HG03575 (cell line): Measurements from ENCODE around the gene NPAS1.
"Not testable (repeated sequence)": the region's sequence is repeated elsewhere in the genome, so short reads cannot be mapped to it uniquely, and the experiment has no call there.

Experiments used
- ATAC-seq: cut with Tn5 transposase; IDR thresholded peaks from one replicate; pipeline ENCODE4 v1.9.1; 2021; ENCODE audit not compliant: unreplicated experiment, insufficient number of reproducible peaks, low FRiP score; ENCODE audit errors: extremely low read depth

NPAS1 gene

DNA sequence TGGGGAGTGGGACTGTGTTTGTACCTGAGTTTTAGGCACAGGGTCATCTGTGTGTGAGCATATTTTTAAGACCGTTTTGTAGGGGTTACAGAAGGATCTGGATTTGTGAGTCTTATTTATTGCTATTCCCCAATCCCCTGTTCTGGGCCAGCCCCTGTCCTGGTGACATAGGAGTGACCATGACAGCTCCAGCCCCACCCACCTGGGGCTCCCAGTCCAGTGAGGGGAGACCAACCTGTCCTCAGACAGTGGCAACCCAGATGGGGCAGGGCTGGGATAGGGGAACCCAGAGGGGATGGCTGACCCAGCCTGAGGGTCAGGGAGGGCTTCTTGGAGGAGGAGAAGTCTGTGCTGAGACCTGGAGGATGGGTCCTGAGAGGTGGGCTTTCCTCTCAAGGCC, 18.1 kb downstream of the NPAS1 start:
- ATAC-seq, result no peak

DNA sequence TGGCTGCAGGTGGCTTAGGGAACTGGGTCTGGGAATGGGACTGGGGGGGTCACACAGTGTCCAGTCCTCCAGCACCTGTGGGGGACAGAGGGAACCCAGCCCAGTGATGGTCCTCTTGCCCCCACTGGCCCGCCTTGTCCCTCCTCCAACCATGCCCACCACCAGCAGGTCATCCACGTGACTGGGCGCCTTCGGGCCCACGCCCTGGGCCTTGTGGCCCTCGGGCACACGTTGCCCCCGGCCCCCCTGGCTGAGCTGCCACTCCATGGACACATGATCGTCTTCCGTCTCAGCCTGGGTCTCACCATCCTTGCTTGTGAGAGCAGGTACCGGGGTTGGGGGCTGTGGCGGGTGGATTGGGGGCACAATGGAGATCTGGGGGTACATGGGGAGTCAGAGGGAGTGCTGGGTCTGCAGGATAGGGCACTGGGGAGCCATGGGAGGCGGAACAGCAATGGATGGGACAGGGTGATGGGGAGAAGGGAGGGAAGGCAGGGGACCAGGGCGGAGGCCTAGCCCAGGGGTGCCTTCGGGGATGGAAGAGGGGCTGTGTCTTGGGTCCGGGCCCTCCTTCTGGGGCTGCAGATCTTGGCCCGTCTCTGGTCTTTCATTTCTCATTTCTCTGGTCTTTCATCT, 19.7 kb downstream of the NPAS1 start:
- no peak for ATAC-seq

DNA sequence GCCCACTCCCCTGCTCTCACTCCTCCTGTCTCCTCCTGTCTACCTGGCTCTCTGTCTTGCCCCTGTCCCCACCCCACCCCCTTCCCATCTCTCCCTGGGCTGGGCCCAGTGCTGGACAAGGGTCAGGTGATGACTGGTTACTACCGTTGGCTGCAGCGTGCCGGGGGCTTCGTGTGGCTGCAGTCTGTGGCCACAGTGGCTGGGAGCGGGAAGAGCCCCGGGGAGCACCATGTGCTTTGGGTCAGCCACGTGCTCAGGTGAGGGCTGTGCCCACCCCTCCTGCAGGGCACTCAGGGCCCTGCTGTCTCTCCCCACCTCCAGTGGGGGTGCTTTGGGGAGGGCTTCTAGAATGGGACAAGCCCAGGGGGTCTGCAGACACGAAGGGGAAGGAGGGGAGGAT, 21.2 kb downstream of the NPAS1 start:
- ATAC-seq, result no peak

DNA sequence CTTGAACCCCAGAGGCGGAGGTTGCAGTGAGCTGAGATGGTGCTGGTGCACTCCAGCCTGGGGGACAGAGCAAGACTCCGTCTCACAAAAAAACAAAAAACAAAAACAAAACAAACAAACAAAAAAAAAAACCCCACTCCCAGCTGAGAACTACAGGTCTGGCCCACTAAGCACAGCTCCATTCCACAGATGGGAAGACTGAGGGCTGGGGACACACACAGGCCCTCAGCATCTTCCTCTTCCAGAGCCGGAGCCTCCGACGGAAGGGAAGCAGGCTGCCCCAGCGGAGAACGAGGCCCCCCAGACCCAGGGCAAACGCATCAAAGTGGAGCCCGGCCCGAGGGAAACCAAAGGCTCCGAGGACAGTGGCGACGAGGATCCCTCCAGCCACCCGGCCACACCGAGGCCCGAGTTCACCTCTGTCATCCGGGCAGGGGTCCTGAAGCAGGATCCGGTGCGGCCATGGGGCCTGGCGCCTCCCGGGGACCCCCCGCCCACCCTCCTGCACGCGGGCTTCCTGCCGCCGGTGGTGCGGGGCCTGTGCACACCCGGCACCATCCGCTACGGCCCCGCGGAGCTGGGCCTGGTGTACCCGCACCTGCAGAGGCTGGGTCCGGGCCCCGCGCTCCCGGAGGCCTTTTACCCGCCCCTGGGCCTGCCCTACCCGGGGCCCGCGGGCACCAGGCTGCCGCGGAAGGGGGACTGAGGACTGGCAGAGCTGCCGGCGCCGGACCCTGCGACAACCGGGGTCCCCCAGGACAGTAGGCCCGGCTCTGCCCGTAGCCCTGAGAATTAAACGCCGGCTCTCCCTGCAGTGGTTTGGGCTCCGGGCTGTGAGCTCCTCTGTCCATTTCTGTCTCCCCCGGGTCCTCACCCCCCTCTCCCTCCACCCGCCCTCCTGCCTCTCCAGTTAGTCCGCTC, 25.6 kb downstream of the NPAS1 start:
- ATAC-seq, result no peak

DNA sequence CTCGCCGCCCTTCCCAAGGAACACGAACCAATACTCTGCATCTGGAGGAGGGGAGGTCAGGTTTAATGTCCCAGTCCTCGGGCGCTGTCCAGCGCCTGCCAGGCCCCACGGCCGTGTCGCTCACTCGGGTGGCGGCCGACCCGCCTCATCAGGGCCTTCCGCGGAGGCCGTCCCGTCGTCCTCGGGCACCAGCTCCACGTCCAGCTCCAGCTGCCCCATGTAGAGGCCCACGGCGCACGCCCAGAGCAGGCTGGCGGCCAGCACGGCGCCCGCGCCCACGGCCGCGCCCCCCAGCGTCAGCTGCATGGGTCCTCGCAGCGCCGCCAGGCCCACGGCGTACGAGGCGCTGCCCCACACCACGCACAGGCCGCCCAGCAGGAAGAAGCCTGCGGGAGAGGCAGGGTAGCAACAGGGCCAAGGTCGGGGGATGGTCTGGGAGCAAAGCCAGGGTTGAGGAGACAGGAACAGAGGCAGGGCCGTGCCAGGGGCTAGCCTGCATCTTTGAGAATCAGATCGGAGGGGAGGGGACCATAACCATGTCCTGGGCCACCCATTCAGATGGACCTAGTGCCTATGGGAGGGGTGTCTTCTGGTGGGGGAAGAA, 26.3 kb downstream of the NPAS1 start:
- no peak for ATAC-seq

DNA sequence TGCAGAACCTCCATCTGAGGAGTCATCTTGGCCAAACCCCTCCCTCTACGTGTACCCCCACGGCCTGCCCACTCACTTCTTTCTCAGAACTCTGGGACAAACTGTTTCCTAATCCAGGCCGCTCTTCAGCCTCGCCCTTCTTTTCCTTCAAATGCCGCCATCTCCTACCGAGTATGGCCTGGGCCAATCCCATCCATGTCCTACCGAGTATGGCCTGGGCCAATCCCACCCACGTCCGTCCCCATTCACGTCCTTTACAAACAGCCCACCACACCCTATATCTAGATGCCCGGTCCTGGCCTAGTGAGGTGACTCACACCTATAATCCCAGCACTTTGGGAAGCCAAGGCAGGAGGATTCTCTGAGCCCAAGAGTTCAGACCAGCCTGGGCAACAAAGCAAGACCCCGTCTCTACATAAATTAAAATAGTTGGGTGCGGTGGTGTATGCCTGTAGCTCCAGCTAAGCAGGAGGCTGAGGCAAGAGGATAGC, 27.7 kb downstream of the NPAS1 start:
- ATAC-seq, result no peak

DNA sequence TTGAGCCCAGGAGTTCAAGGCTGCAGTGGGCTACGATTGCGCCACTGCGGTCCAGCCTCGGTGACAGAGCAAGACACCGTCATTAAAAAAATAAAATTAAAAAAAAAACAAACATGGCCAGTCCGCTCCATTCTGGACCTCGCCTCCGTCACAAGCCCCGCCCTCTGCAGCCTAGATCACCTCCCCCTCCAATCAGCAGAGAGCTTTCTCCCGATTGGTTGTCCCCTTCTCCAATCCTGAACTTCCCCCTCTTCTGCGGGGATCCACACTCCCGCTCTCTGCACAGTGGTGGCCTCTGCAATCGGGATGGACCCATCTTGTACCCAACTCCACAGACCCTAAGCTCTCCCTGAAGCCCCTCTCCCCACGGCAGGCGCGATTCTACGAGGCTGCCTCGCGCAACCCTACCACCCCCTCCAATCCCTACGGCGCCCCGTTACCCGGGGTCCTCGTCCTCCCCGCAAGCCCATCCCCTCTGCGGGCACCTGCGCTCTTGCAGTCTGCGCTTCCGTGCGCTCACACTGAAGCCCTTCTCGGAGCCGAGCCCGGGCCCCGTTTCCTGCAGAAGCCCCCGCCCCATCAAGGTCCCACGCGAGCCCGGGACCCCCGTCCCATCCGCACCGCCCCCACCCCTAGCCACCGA, 28.2 kb downstream of the NPAS1 start:
- ATAC-seq, result no peak

DNA sequence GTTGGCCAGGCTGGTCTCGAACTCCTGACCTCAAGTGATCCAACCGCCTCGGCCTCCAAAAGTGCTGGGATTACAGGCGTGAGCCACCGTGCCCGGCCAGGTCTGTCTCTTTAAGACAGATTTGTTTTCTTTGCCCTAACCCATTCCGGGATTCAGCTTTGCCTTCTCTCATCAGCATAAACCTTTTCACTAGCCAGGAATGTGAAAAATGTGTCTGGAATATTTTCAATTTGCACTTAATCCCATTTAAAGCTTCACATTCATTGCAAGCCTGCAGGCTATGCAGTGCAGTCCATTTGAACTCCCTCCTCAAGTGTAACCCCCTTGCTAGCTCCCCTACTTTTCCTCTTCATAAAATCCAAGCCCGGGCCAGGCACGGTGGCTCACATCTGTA, 29.7 kb downstream of the NPAS1 start:
- no peak for ATAC-seq

DNA sequence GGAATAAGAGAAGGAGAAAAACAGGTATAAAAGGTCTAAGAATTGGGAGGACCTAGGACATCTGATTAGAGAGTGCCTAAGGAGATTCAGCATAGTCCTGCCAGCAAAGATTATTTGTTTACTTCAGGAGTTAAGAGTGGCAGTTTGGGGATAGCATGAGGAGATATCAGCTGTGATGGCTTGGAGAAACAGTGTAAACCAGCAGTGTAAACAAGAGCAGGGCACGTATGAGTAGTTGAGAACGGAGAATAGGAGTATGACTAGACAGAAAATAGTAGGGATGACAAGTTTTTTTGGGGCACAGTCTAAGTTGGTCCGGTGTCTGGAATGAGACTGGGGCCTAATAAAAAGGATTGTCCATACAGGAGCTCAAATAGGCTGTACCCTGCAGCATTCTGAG, 30.9 kb downstream of the NPAS1 start:
- ATAC-seq, result not testable (repeated sequence)

DNA sequence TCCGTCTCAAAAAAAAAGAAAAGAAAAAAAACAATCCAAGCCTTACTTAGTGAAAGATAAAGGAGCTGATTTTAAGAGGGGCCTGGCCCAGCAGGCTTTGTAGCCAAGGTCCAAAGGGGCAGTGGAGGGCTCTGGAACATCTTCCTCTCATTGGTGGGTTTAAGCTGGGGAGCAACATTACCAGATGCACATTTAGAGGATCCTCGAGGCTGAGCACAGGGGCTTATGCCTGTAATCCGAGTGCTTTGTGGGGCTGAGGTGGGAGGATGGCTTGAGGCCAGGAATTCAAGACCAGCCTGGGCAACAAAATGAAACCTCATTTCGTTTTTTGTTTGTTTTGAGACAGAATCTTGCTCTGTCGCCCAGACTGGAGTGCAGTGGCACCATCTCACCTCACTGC, 36.8 kb downstream of the NPAS1 start:
- no peak for ATAC-seq

DNA sequence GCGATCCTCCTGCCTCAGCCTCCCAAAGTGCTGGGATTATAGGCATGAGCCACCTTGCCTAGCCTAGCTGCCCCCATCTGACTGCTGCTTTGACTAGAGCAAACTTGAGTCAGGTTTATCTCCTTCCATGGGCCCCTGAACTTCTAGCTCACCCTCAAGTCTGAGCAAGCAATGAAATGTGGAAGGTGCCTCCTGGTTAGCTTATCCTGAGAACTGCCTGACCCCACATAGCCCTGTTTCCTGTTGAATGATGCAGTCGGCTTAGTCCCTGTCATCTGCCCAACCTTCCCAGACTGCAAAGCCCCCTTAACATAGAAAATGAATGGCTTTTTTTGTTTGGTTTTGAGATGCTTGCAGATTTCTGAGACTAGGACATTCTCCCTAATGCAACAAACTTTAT, 37.7 kb downstream of the NPAS1 start:
- no peak for ATAC-seq

DNA sequence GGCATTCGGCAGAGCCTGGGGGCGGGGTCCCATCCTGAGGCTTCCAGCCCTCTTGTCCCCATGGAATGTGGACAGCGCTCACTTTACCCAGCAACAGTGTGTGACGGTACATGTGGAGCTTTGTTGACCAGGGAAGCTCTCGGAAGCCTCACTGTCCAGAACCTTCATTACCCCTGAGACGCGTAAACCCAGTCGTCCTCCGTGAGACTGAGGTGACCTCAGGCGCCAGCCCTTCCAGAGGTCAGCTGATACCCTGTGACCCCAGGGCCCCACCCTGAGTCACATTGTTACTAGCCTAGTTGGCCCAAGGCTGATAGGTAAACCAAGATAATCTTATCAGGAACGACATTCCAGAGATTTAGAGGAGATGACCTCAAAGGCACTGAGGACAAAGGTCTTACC, 39.0 kb downstream of the NPAS1 start:
- ATAC-seq, result no peak

DNA sequence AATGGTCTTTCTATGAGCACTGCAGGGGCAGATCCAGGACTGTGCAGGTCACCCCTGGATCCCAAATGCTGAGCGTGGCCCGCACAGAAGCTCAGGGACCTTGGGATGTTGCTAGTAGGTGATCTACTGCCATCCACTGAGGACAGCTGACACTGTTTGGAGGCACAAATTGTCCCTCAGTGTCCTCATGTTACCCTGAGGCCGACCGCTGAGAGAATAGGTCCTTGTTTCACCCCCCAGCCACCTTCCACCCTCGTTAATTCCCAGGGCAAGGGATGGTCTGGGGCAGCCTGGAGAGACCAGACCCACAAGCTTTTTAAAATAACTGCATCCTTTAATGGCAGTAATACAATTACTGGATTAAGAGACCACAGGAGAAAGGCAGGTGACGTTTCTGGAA, 44.2 kb downstream of the NPAS1 start:
- ATAC-seq, result no peak

DNA sequence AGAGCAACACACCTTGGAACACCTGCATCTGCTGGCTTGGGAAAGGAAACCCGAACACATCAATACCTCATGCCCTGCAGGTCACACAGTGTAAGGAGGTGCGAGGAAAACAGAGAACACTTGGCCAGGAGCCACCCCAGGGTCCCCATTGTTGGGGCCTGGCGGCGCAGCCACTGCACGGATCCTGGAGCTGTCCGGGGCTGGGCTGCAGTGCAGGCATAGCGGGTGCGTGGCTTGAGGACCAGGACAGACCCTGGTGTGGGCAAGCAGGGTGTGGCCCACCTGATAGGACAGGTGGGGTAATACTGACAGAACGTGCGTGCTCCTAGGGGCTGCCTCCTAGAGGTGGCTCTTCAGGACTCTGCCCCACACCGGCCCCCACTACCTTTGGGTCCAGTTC, 45.6 kb downstream of the NPAS1 start:
- no peak for ATAC-seq

DNA sequence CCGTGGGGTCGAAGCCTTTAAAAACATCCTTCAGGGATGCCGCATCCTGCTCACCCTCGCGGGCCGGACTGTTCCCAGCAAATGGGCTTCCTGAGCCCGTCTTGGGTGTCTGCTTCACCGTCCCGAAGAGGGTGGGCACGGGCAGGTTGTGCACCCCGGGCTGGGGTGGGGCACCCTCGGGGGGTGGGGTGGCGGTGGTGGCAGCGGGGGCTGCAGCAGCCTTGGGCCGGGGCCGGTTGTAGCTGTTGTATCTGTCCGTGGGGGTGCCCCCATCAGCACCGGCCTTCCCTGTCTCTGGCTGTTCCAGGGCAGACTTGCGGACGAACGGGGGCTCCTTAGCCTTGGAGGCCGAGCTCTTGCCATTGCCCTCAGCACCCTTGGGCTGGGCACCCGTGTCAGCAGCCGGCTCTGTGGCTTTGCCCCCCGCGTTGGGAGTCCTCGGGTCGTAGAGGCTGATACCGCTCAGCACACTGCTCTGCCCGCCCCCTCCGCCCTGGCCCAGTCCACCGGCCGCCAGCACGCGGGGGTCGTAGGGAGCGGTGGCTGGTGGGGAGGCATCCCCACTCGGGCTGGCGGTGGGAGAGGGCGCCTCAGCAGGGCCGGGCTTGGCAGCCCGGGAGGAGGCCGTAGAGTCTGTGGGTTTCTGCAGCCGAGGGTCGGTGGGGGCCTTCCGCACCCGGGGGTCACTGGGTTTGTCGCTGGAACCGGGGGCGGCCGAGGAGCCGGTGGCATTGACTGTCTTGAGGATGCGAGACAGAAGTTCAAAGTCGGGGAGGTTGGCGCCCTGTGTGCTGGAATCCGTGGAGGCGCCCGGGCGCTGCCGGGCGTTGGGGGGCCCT, 47.0 kb downstream of the NPAS1 start:
- ATAC-seq, result no peak

DNA sequence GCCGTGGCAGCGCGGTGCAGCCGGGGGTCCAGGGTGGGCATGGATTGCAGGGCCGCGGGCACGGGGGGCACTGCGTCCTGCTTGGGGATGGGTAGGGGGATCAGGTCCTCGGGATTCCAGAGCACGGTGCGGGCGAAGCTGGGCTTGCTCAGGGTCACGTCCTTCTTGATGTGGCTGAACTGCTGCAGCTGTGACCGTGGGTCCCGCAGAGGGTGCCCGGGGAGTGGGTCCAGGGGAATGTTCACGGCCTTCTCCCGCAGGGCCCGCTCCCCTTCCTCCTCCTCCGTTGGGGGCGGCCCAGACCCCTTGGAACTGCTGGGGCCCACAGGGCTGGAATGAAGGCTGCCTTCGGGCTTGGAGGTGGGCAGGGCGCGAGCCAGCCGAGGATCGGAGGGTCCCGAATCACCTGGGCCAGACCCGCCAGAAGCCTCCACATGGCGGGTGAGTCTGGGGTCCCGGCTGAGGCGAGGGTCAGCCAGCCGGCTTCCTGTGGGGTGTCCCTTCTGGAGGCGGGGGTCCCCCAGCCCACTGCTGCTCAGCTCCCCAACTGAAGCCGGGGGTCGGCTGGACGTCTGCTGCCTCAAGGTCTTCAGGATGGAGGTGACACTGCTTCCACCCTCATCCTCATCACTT, 47.7 kb downstream of the NPAS1 start:
- no peak for ATAC-seq

DNA sequence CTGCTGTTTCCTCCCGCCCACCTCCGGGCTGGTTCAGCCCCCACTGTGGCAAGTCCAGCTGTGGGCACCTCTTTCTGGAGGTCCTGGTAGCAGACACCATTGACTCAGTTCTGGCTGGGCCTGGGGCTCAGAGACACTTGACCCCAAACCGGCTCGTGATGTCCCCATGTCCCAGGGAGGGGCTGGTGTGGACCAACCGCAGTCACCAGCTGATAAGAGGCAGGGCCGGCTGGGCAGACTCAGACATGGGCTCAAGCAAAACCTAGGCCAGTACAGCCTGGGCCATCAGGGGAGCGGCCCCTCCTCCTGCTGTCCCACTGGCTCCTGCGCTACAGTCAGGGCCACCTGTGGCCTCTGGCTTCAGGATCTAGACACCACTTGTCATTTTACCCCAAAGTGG, 48.6 kb downstream of the NPAS1 start:
- no peak for ATAC-seq

DNA sequence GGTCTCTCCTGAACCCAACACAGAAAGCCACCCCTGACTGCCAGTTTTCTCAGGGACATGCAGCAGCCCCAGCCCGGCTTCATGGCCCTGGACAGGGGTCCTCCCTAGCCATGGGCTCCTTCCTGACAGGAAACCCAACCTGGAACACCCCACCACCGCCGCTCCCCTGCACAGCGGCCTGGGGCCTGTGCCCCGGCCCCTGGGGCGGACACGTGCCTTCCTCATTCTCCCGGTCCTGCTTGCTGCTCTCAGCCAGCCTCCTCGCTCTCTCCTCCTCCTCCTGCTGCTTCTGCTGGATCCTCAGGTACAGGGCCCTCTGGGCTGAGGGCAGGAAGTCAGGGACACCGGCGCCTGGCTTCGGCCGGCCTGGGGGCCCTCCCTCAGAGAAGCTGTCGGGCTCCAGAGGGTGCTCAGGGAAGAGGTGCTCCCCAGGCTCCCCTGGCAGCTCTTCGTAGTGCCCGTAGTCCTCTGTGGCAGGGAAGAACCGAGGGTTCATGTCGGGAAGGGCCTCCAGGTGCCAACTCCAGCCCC, 49.3 kb downstream of the NPAS1 start:
- no peak for ATAC-seq
